K562 (cell line): ENCODE data around the gene MMEL1. TPM values are rescaled to one million over a fixed set of nuclear protein-coding genes. Genes with fewer than 3 reads are reported as not detected.

Experiments
- ATAC-seq: fragments of 200-7000 bp; cut with Tn5 transposase; 3 replicates; pipeline ENCODE4 v1.9.1; 2020; ENCODE audit warnings: moderate library complexity
- BruUV-seq: library from RNA; stranded (reverse); fragments of 400-500 nt; replicated peaks from 2 replicates; lab custom pipeline; 2021; lab: Mats Ljungman, UMichigan
- CTCF ChIA-PET: fragments of 300-600 bp; formaldehyde crosslinking; extraction: SDS; loops from one replicate; lab custom pipeline; 2021; ENCODE audit warnings: low intra/inter-chr PET ratio; lab: Yijun Ruan, JAX
- POLR2A ChIA-PET: fragments of 300-600, 350-650 bp; sonication (Branson Sonifier 250); formaldehyde crosslinking; extraction: SDS; loops from one replicate; lab custom pipeline; 2021; ENCODE audit warnings: antibody characterized with exemption, inconsistent platforms; lab: Yijun Ruan, JAX
- DNase-seq, 4 experiments: peaks; one replicate each; pipeline versions ENCODE4 v3.0.0 to v3.0.0-alpha.2; 2011 to 2018; ENCODE audit warnings: low spot score in 3 of 4, mixed read lengths in 3 of 4; ENCODE audit errors: extremely low read depth in 1 of 4
- FAIRE-seq: peaks from 2 replicates; lab custom pipeline; 2011; peaks lifted over from hg19 to GRCh38; lab: Jason Lieb, UNC
- H2AFZ ChIP-seq: 2 replicates; pipeline ENCODE4 v1.6.0; 2011; ENCODE audit warnings: low read depth, low read length, control low read depth, inconsistent platforms
- H3K27ac ChIP-seq: fragments of 200-600 bp; 3 replicates; pipeline ENCODE4 v1.8.0; 2011; ENCODE audit warnings: low read depth, mild to moderate bottlenecking, control low read depth, inconsistent platforms, low read length, moderate library complexity, mixed read lengths; ENCODE audit errors: extremely low read depth
- H3K27me3 ChIP-seq, 2 experiments: fragments of 300-600 bp in 1 of 2; 2 replicates in 1 of 2; 3 replicates in 1 of 2; pipeline versions ENCODE4 v1.6.0 to v1.8.0; 2011; ENCODE audit warnings: inconsistent platforms in 2 of 2, low read length in 2 of 2, mild to moderate bottlenecking in 1 of 2, mixed read lengths in 1 of 2, moderate library complexity in 1 of 2; ENCODE audit not compliant: control insufficient read depth in 2 of 2, insufficient read depth in 2 of 2
- H3K36me3 ChIP-seq: fragments of 300-600 bp; 3 replicates; pipeline ENCODE4 v1.8.0; 2011; ENCODE audit warnings: mild to moderate bottlenecking, low read length, inconsistent platforms; ENCODE audit not compliant: control insufficient read depth, insufficient read depth
- H3K4me1 ChIP-seq, 2 experiments: fragments of 200-600 bp in 1 of 2; replicated peaks in 1 of 2; 2 replicates in 1 of 2; 3 replicates in 1 of 2; pipeline versions ENCODE4 v1.5.1 to v1.8.0; 2011; ENCODE audit warnings: inconsistent platforms in 2 of 2, low read length in 2 of 2, mild to moderate bottlenecking in 1 of 2, mixed read lengths in 1 of 2, moderate library complexity in 1 of 2; ENCODE audit not compliant: control insufficient read depth in 2 of 2, insufficient read depth in 2 of 2
- H3K4me2 ChIP-seq: 2 replicates; pipeline ENCODE4 v1.6.1; 2011; ENCODE audit warnings: low read length, control low read depth, inconsistent platforms, mixed read lengths; ENCODE audit not compliant: insufficient read depth
- H3K4me3 ChIP-seq: fragments of 200-600 bp; sonication (generic), shearing (Covaris generic); 2 replicates; pipeline ENCODE4 v1.5.1; 2016; ENCODE audit warnings: control low read depth, inconsistent platforms
- H3K79me2 ChIP-seq: fragments of 200-600 bp; 3 replicates; pipeline ENCODE4 v1.8.0; 2011; ENCODE audit warnings: low read length, inconsistent platforms; ENCODE audit not compliant: control insufficient read depth, insufficient read depth
- H3K9ac ChIP-seq, 2 experiments: 2 replicates each; pipeline versions ENCODE4 v1.6.0 to v1.6.1; 2011; ENCODE audit warnings: low read depth in 2 of 2, low read length in 2 of 2, control low read depth in 1 of 2, inconsistent platforms in 1 of 2, mild to moderate bottlenecking in 1 of 2, mixed read lengths in 1 of 2; ENCODE audit not compliant: insufficient read depth in 1 of 2
- H3K9me1 ChIP-seq: one replicate; pipeline ENCODE4 v1.6.0; 2011; ENCODE audit warnings: inconsistent platforms, mild to moderate bottlenecking, low read length, moderate library complexity; ENCODE audit not compliant: control insufficient read depth, insufficient read depth
- H3K9me3 ChIP-seq: replicated peaks from 2 replicates; pipeline ENCODE4 v1.5.1; 2011; ENCODE audit warnings: low read depth, low read length, inconsistent platforms; ENCODE audit not compliant: control insufficient read depth, insufficient read depth
- H4K20me1 ChIP-seq: replicated peaks from 2 replicates; pipeline ENCODE4 v1.6.1; 2011; ENCODE audit warnings: low read length, inconsistent platforms, mixed read lengths; ENCODE audit not compliant: control insufficient read depth, insufficient read depth
- CBFB ChIP-seq: sonication (generic); formaldehyde crosslinking; IDR thresholded peaks from 2 replicates; pipeline ENCODE4 v1.4.0; 2020; ENCODE audit warnings: mild to moderate bottlenecking, missing genetic modification reagents
- E2F8 ChIP-seq: fragments of 450-650 bp; IDR thresholded peaks from 2 replicates; pipeline ENCODE4 v1.7.1; 2018; ENCODE audit warnings: mild to moderate bottlenecking, low read depth; ENCODE audit not compliant: partially characterized antibody
- MED1 ChIP-seq: sonication (generic); formaldehyde crosslinking; IDR thresholded peaks from 2 replicates; pipeline ENCODE4 v1.8.1; 2023; ENCODE audit warnings: missing genetic modification reagents, borderline replicate concordance
- PCBP2 ChIP-seq: fragments of 200-400 bp; formaldehyde crosslinking; IDR thresholded peaks from 2 replicates; pipeline ENCODE4 v1.6.1; 2018; ENCODE audit warnings: low read length, low read depth, mild to moderate bottlenecking, moderate library complexity; ENCODE audit not compliant: poor library complexity, severe bottlenecking
- PPARD ChIP-seq: fragments of 250-450 bp; sonication (Bioruptor Pico); IDR thresholded peaks from 2 replicates; pipeline ENCODE4 v1.8.0; 2022; ENCODE audit warnings: inconsistent platforms, mild to moderate bottlenecking, moderate library complexity
- RBM14 ChIP-seq: fragments of 200-400 bp; formaldehyde crosslinking; IDR thresholded peaks from 2 replicates; pipeline ENCODE4 v1.6.1; 2018; ENCODE audit warnings: low read depth, mild to moderate bottlenecking, low read length, moderate library complexity, borderline replicate concordance; ENCODE audit not compliant: insufficient read depth
- SIRT6 ChIP-seq: IDR thresholded peaks from one replicate; pipeline ENCODE4 v1.6.1; 2012; ENCODE audit warnings: low read depth, mild to moderate bottlenecking, control low read depth, inconsistent platforms, low read length, moderate library complexity
- ZC3H11A ChIP-seq: IDR thresholded peaks from 2 replicates; pipeline ENCODE4 v1.6.1; 2012; ENCODE audit warnings: low read depth, low read length, improper control_type of control experiment
- ZEB2 ChIP-seq: fragments of 450-650 bp; IDR thresholded peaks from 2 replicates; pipeline ENCODE4 v1.6.1; 2016
- ZFX ChIP-seq: sonication (generic); formaldehyde crosslinking; IDR thresholded peaks from 2 replicates; pipeline ENCODE4 v1.8.0; 2022; ENCODE audit warnings: mild to moderate bottlenecking, missing genetic modification reagents, moderate library complexity
- ZNF146 ChIP-seq: IDR thresholded peaks from one replicate; pipeline ENCODE4 v1.6.1; 2018; ENCODE audit warnings: missing compliant biosample characterization; ENCODE audit not compliant: unreplicated experiment
- WGBS: fragments of 100-300 bp; shearing (Covaris generic); methylation state at CpG from one replicate; pipeline ENCODE4 v1.1.6; 2016; ENCODE audit warnings: low coverage, mixed read lengths; ENCODE audit not compliant: insufficient coverage; ENCODE audit errors: missing lambda C conversion rate; 5-methylcytosine and 5-hydroxymethylcytosine counted together
- in situ Hi-C: fragments of 300-500 bp; cut with MboI; formaldehyde crosslinking; loops from 4 replicates; pipeline ENCODE4 v1.15.0; 2018; ENCODE audit warnings: inconsistent platforms, mixed read lengths
- intact Hi-C: fragments of 100-400 bp; cut with micrococcal nuclease; formaldehyde crosslinking; loops from 2 replicates; pipeline ENCODE4 v1.14.2; 2022
- polyA plus RNA-seq, 8 experiments: library from polyadenylated mRNA; depleted of rRNA in 4 of 8; stranded (reverse) in 5 of 8; unstranded in 3 of 8; fragments of >200 nt; fragmentation: Nextera tagmentation in 2 of 8; fragmentation: Illumina TruSeq in 1 of 8; extraction: Ambion mirVana in 2 of 8; extraction: Trizol in 1 of 8; gene quantifications; 2 replicates each; pipeline versions ENCODE4 v1.2.1 to v1.2.3, GENCODE V29; 2011 to 2014; ENCODE audit warnings: inconsistent platforms in 1 of 8, missing spikeins in 1 of 8
- total RNA-seq, 7 experiments: library from RNA; depleted of rRNA in 6 of 7; stranded (reverse); fragments of >200 nt in 6 of 7; fragmentation: Illumina TruSeq in 2 of 7; extraction: Trizol in 2 of 7; gene quantifications; 2 replicates each; pipeline versions ENCODE4 v1.2.1 to v1.2.3, GENCODE V29; 2011 to 2021; ENCODE audit warnings: low replicate concordance in 1 of 7

Gene MMEL1
- total and polyA plus RNA-seq, 9 of the 15 experiments (the other 6 are each of a cell fraction or from before 2014, with no cell fraction given), result not detected

- Histone ChIP-seq H3K79me2 (peaks cover 8% of the 10 kb centered on the region; the same call in 1 of the 3 replicates), H3K27ac (no peak overlapping the region), H3K4me3 (no peak overlapping the region), H3K9me3 (no peaks in the 10 kb centered on the region), H4K20me1 (no peaks in the 10 kb centered on the region), H3K4me2 (no peak overlapping the region), H3K9me1 (no peaks in the 10 kb centered on the region), H3K4me1 (peaks cover 12 to 69% of the 10 kb centered on the region in 2 experiments), H2AFZ (no peak overlapping the region), H3K27me3 (peaks cover 0 to 18% of the 10 kb centered on the region in 2 experiments; a peak in 3 of 5 replicates), H3K9ac (no peak overlapping the region), H3K36me3 (0 out of 3 replicates have a peak, but pooled peaks cover 3% of the 10 kb centered on the region)
- 73% methylated on average over 24 of the region's 25 CpGs for WGBS
- no peak for FAIRE-seq
- TSS peak; percentile 15 for BruUV-seq
- intact Hi-C loops, result loop anchor here (5.0 kb wide), 1 partner anchor 42 kb away; no protein-coding TSS in a partner anchor
- ChIA-PET CTCF (no interaction called here), POLR2A (no interaction called here)
- ATAC-seq, result no peak
- in situ Hi-C loops, result no loop called here
- no peak for DNase-seq
- no peak for TF ChIP-seq PPARD (CRISPR knock-in tag)
- no peak for TF ChIP-seq ZEB2
- no peak for TF ChIP-seq ZC3H11A
- no peak for TF ChIP-seq ZFX
- TF ChIP-seq ZNF146 (CRISPR knock-in tag), result no peak
- no peak for TF ChIP-seq MED1
- no peak for TF ChIP-seq RBM14
- TF ChIP-seq E2F8, result no peak
- no peak for TF ChIP-seq SIRT6
- no peak for TF ChIP-seq PCBP2
- no peak for TF ChIP-seq CBFB
Observed at GRCh38 chr1:2589431-2590232, 43.2 kb downstream of the MMEL1 start.
